GDM1 (cell line): ENCODE measurements around the gene MT1A.
"Not testable (repeated sequence)": the region's sequence is repeated elsewhere in the genome, so short reads cannot be mapped to it uniquely, and the experiment has no call there.

Experiments used
- DNase-seq: peaks from one replicate; lab custom pipeline; 2025; lab: John Stamatoyannopoulos, UW

MT1A gene

GRCh38 chr16:56610609-56611111 lies 27.8 kb upstream of the MT1A start:
- DNase-seq, result no peak

- DNase-seq, result no peak
Measured at GRCh38 chr16:56611281-56611833, 27.1 kb upstream of the MT1A start.

- no peak for DNase-seq
Measured at GRCh38 chr16:56613706-56614105, 24.8 kb upstream of the MT1A start.

- no peak for DNase-seq
Measured at GRCh38 chr16:56614549-56614991, 23.9 kb upstream of the MT1A start.

GRCh38 chr16:56615353-56615752 lies 23.1 kb upstream of the MT1A start:
- no peak for DNase-seq

GRCh38 chr16:56616608-56617211 lies 21.8 kb upstream of the MT1A start:
- DNase-seq, result no peak

- no peak for DNase-seq
Measured at GRCh38 chr16:56617212-56618085, 21.0 kb upstream of the MT1A start.

- DNase-seq, result no peak
Measured at GRCh38 chr16:56618138-56618537, 20.3 kb upstream of the MT1A start.

GRCh38 chr16:56620339-56620897 lies 18.0 kb upstream of the MT1A start:
- DNase-seq, result no peak

- DNase-seq, result not testable (repeated sequence)
Measured at GRCh38 chr16:56621665-56622445, 16.6 kb upstream of the MT1A start.

GRCh38 chr16:56623184-56623583 lies 15.3 kb upstream of the MT1A start:
- DNase-seq, result not testable (repeated sequence)

GRCh38 chr16:56623637-56624036 lies 14.8 kb upstream of the MT1A start:
- DNase-seq, result no peak

GRCh38 chr16:56625140-56625942 lies 13.1 kb upstream of the MT1A start, which contains the start of gene MT1E:
Gene MT1E (plus strand): TSS chr16:56625781. CDS start chr16:56625852, 71 bp downstream.
- no peak for DNase-seq

GRCh38 chr16:56625943-56626654 lies 12.4 kb upstream of the MT1A start:
- DNase-seq, result no peak

GRCh38 chr16:56626685-56627084 lies 11.8 kb upstream of the MT1A start:
- DNase-seq, result no peak

- DNase-seq, result no peak
Measured at GRCh38 chr16:56628486-56629350, 9.7 kb upstream of the MT1A start.

GRCh38 chr16:56629531-56629930 lies 8.9 kb upstream of the MT1A start:
- DNase-seq, result no peak

- no peak for DNase-seq
Measured at GRCh38 chr16:56630134-56630533, 8.3 kb upstream of the MT1A start.

GRCh38 chr16:56631197-56631596 lies 7.3 kb upstream of the MT1A start:
- no peak for DNase-seq
